ENCODE results near the gene IL6ST.

GRCh38 chr5:55960779-55961178 is 34.0 kb downstream of the IL6ST start:
- no peak for TF ChIP-seq CTCF (IDR thresholded peaks at IDR 0.05 in 2 of 3, conservative IDR thresholded peaks at IDR 0.05 in 1 of 3; ENCODE audit: control insufficient read depth in 2 of 3, extremely low read depth in 1 of 3, insufficient read depth in 1 of 3, low read depth in 3 of 3, low read length in 3 of 3)
- no peak for TF ChIP-seq ZNF207 (IDR thresholded peaks at IDR 0.05; ENCODE audit: borderline replicate concordance)
- no peak for TF ChIP-seq ZNF274 (IDR thresholded peaks at IDR 0.05; ENCODE audit: insufficient read depth, insufficient read length)
- TF ChIP-seq SREBF2 (IDR thresholded peaks at IDR 0.05; ENCODE audit: low read length) = no peak
- TF ChIP-seq MYB (IDR thresholded peaks at IDR 0.05; ENCODE audit: borderline replicate concordance, low read depth, low read length) = no peak
- TF ChIP-seq SPI1 (IDR thresholded peaks at IDR 0.05; ENCODE audit: borderline replicate concordance, insufficient read depth, low read depth, low read length) = no peak
- TF ChIP-seq ZBTB33 (IDR thresholded peaks at IDR 0.05) = no peak
- no peak for TF ChIP-seq POLR2AphosphoS5 (IDR thresholded peaks at IDR 0.05; ENCODE audit: low read length)
- no peak for TF ChIP-seq POLR2A (IDR thresholded peaks at IDR 0.05; ENCODE audit: low read depth, low read length)
